WI38 (cell line): Measurements from ENCODE around the gene ANKRD31.

ENCODE experiments used
- H3K4me3 ChIP-seq: 2 replicates; pipeline ENCODE4 v1.5.1; 2011; ENCODE audit warnings: low read depth, mild to moderate bottlenecking, control low read depth, low read length
- CTCF ChIP-seq: IDR thresholded peaks from 2 replicates; pipeline ENCODE4 v1.5.1; 2012; ENCODE audit warnings: low read depth, mild to moderate bottlenecking, control low read depth, low read length

ANKRD31 gene

DNA sequence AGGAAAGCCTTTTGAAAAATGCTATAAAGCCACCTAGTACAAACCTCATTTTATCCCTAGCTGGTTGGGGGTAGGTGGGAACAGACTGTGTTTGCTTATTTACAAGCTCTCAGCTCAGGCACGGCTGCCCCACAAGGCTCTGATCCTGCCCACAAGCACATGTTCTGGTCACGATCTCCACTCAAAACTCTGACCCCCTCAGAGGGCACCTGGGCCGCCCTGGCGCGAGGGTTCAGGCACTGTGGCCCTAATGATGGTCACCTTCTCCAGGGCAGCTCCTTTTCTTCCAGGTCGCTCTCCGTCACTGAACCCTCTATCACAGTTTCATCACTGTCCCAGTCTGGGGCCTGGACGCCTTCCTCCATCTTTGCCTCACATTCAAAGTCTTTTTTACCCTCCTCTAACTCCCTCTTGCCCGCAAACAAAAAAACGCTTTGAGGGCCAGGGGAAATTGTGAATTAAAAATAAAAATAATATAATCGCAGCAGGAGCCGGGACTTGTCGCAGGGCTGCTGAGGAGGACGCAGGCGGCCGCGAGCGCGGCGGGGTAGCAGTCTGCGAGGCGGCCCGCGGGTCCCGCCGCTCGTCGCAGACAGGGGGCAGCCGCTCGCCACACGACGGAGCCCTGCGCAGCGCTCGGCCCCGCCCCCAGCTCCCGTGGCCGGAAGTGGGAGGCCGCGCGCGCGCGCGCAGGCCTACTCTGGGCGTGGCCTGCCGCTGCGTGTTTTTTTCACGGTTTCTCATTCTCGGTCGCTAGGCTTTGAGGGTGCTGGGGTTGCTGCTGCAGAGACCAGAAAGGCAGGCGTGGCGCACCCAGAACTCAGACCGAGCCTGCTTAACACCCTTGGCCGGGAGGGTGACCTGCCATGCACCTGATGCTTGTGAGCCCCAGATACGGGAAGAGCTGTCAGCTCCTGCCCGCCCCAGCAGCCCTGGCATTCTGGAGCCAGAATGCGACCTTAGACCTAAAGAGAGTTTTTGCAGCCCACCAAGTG lies at the start of gene ANKRD31:
TSS of gene ANKRD31 (minus strand) at position 557 of the 995 bp plus-strand sequence. CDS start at position 365, 192 bp downstream.
- H3K4me3 ChIP-seq: peak within 1 kb of the TSS; percentile 71
- TF ChIP-seq CTCF: peak; percentile 41

DNA sequence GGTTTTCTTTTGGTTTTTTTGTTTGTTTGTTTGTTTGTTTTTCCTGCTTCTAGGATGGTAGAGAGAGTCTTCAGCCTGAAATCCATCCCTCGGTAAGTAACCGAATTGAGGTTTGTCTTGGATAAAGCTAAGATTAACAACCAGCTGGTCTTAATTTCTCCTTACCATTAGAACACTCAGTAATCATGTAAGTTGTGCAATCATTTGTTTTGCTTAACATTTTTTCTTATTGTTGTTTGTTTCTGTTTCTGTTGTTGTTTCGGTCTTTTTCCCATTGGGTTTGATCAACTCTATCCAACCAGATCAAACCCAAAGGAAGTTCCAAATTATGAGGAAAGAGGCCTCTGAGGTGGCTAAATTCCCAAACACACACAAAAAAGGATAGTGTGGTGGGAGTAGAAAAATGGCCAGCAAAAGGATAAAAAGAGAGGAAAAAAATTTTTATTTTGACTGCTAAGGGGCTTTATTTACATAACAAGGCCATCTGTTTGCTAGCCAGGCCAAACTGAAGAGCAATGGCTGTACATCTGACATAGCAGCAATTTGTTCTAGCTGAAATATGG lies 49.6 kb upstream of the ANKRD31 start:
- TF ChIP-seq CTCF: no peak
- H3K4me3 ChIP-seq: no peak overlapping the region

GRCh38 chr5:75282581-75282980 lies 45.9 kb upstream of the ANKRD31 start:
- TF ChIP-seq CTCF: no peak
- no peak overlapping the region for H3K4me3 ChIP-seq

GRCh38 chr5:75281716-75282465 lies 45.2 kb upstream of the ANKRD31 start:
- no peak for TF ChIP-seq CTCF
- no peak overlapping the region for H3K4me3 ChIP-seq

DNA sequence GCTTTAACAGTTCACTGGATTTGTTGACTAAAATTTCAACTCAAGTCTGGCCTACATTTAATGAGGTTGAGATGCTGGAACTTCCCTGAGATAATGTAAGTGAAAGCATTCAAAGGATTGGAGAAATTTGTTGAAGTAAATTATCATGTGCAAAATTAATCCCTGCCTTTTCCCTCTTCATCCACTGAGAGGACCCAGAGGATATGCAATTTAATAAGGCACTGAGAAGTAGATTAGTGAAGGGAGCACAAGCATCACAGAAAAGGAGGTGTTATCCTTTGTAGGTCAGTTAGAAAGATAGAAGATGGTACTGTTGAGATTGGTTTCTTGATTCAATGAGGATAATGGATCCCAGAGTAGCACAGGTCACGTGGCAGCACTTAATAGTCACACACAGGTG lies 42.6 kb upstream of the ANKRD31 start:
- TF ChIP-seq CTCF: no peak
- H3K4me3 ChIP-seq: no peak overlapping the region

DNA sequence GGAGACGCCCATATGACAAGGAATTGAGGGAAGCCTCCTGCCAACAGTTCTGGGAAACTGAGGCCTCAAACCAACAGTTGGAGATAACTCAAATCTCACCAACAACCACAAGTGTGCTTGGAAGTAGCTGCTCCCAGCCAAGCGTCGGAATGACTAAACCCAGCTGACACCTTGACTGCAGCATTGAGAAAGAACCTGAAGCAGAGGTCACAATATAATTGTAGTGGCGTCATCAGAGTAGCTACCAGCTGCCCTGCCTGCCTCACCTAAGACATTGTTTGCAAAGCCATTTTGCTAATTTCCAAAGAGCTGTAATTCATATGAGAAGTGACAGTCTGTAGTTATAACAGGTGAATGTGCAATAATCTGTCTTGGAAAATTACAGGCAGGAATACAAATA lies 40.8 kb upstream of the ANKRD31 start:
- H3K4me3 ChIP-seq: no peak overlapping the region

More for the DNA sequence above, 40.8 kb upstream of the ANKRD31 start:
- no peak for TF ChIP-seq CTCF
